AG09319 (cell line): ENCODE results near the gene CWC27.

Source experiments
- DNase-seq: peaks from one replicate; pipeline ENCODE4 v3.0.0-alpha.2; 2010; ENCODE audit warnings: low read depth; ENCODE audit errors: extremely low read depth
- TF ChIP-seq, protein P1 (sequence below): IDR thresholded peaks from 2 replicates; pipeline ENCODE4 v1.5.1; 2011; ENCODE audit warnings: low read depth, mild to moderate bottlenecking, inconsistent platforms, low read length, moderate library complexity

Gene CWC27

DNA sequence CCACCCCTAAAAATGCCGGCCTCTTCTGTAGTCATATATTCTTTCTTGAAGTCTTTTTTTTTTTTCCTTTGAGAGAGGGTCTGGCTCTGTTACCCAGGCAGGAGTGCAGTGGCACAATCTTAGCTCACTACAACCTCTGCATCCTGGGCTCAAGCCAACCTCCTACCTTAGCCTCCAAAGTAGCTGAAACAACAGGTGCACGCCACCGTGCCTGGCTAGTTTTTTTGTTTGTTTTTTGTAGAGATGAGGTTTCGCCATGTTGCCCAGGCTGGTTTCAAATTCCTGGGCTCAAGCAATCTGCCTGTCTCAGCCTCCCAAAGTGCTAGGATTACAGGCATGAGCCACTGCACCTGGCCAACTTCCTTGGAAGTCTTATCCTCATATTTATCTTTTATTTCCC lies 19.3 kb upstream of the CWC27 start:
- TF ChIP-seq, protein P1, sequence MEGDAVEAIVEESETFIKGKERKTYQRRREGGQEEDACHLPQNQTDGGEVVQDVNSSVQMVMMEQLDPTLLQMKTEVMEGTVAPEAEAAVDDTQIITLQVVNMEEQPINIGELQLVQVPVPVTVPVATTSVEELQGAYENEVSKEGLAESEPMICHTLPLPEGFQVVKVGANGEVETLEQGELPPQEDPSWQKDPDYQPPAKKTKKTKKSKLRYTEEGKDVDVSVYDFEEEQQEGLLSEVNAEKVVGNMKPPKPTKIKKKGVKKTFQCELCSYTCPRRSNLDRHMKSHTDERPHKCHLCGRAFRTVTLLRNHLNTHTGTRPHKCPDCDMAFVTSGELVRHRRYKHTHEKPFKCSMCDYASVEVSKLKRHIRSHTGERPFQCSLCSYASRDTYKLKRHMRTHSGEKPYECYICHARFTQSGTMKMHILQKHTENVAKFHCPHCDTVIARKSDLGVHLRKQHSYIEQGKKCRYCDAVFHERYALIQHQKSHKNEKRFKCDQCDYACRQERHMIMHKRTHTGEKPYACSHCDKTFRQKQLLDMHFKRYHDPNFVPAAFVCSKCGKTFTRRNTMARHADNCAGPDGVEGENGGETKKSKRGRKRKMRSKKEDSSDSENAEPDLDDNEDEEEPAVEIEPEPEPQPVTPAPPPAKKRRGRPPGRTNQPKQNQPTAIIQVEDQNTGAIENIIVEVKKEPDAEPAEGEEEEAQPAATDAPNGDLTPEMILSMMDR, result no peak
- no peak for DNase-seq

DNA sequence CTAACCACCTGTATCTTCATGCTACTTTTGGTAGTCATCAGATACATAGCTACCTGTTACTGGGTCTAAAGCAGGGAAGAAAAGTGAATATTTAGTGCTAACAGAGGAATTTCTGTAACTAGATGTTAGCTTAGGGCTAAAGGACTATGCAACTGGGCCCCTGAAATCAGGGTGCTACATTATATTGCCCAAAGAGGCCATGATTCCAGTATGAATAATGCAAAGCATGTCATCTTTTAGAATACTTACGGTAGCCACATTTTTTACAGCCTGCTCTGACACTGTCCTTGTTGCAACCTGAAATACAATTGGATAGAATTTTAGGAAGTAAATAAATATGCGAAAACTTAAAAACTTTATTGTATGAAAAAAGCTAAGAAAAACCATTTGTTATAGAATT lies 14.7 kb upstream of the CWC27 start:
- DNase-seq, result no peak
- TF ChIP-seq, protein P1, result no peak

DNA sequence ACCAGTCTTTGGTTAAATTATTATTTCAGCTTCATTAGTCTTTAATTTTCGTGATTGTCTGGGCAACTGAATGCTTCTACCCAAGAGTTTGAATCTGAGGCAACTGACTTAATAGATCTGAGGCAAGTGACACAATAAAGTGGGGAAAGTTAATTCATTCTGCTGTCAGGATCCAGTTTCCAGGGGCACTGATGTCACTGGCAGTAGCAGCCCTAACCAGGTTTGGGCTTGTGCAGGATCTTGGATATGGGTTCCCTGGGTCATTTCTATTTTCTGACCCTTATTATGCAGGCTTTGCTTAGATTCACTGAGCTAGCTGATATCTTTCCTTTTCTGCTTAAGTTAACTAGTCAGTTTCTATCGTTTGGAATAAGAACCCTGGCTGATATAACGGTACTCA lies 9.8 kb upstream of the CWC27 start:
- DNase-seq, result no peak
- TF ChIP-seq, protein P1, result no peak

DNA sequence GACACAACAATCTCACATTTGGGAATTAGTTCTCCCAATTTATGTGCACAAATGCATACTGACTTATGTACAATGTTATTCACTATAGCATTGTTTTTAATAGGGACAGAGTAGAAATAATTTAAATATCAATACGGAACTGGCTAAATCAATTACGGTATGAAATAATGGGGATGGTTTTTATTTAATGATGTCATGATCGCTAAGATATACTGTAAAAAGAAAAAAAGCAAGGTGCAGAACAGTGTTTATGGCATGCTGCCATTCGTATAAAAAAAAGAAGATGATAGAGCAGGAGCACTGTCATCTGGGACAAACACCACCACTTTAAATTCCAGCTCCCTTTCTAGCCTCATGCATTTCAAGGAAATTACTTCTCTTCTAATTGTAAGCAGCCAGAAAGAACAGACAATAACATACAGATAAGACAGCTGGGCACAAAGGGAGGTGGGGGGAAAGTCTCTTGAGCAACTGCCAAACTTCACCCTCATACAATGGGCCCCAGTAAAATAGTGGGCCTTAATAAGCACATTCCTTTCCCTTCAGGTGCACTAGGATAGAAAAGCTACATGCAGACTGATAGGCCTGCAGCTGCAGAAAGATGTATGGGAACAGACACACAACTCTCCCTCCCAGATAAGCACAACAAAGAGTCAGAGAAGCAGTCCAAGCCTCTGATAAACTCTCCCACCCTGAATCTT lies 8.6 kb upstream of the CWC27 start:
- TF ChIP-seq, protein P1, result no peak
- DNase-seq, result no peak

DNA sequence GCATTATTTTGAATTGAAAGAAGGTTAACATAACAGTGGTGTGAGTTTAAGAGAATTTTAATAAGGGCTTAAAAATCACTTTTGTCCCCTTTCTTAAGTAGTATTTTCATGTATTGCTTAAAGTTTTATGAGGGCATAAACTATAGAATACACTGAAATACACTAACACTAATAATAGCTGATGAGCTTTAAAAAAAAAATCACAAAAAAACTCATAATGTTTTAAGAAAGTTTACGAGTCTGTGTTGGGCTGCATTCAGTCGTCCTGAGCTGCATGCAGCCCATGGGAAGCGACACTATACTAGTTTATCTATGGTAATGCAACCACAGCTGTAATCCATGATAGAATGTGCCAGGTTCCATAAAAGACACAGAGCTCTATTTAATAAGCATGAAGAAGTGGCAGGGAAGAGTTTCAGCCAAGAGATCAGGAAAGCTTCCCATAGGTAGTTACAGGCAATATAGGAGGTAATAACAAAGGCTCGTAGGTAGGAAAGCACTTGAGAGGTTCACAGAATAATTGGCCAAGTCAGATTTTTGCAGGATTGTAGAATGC lies 4.7 kb upstream of the CWC27 start:
- DNase-seq, result no peak
- TF ChIP-seq, protein P1, result no peak

DNA sequence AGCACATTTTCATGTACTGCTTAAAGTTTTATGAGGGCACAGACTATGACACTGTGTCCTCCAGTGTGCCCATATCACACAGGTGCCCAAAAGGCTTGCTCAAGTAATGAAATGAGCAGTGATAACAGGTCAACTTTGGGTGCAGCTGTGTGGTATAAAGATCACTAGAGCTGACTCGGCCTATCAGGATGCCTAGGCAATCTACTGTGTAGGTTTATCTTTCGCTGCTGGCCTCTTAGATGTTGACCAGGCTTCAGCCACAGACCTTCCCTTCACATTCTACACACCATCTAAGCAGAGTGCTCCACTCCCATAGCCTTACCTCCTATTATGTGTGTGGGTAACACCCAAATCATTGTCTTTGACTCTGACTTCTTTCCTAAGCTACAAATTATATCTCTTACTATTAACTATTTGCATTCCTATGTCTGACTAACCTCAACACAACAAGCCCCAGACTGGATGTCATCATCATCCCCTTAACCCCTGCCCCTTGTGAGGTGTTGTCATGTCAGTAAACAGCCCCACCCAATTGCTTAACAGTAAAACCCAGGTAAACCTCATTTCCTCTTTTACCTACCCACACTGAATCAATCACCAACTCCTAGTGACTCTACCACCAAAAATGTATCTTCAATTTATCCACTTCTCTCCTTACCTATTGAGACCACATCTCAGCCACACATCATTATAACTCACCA lies 2.8 kb upstream of the CWC27 start:
- TF ChIP-seq, protein P1, result no peak
- no peak for DNase-seq

DNA sequence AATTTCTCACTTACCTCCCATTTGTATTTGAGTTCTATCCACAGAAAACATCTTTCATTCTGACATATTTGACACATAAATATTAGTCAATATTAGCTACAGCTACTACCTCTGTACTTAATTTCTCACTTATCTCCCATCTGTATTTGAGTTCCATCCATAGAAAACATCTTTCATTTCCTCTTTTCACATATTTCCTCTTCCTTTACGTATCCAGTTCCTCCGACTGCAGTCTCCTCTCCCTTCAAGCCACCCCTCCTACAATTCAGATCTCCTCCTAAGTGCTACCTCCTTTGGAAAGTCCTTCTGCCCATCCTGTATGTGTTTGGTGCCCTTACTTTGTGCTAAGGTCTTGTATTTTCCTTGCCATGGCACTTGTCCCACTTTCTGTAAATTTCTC lies 1.8 kb upstream of the CWC27 start:
- no peak for DNase-seq
- TF ChIP-seq, protein P1, result no peak
